ENCODE results near the gene SNAI1. TPM values are rescaled to one million over a fixed set of nuclear protein-coding genes. Genes with fewer than 3 reads are reported as not detected.
"Not testable (repeated sequence)": the region's sequence is repeated elsewhere in the genome, so short reads cannot be mapped to it uniquely, and the experiment has no call there.

SNAI1 gene
- total and polyA plus RNA-seq, 8 donors = 2.8 to 12.2 (median 8.5) TPM

GRCh38 chr20:49999329-49999728 is 16.5 kb downstream of the SNAI1 start:
- no peak for TF ChIP-seq CTCF (IDR thresholded peaks at IDR 0.05)
- Histone ChIP-seq H3K4me1 (peaks cover 0 to 43% of the 10 kb centered on the region in 2 donors), H3K36me3 (no peaks in the 10 kb centered on the region), H3K4me3 (no peak overlapping the region), H3K9me3 (no peaks in the 10 kb centered on the region), H3K27ac (no peak overlapping the region), H3K27me3 (no peaks in the 10 kb centered on the region)
- intact Hi-C loops (cut with DNase I) = no loop called here
- DNase-seq (no peak), ATAC-seq (no peak)

- intact Hi-C loops (cut with DNase I); ATAC-seq; DNase-seq: not testable (repeated sequence)
These were observed 17.9 kb downstream of the SNAI1 start for GRCh38 chr20:50000548-50001222.

GRCh38 chr20:50001784-50002311 is 19.1 kb downstream of the SNAI1 start:
- H3K9me3 ChIP-seq = no peaks in the 10 kb centered on the region
- intact Hi-C loops (cut with DNase I) = no loop called here
- H3K27me3 ChIP-seq = no peaks in the 10 kb centered on the region

More at GRCh38 chr20:50000548-50001222, 17.9 kb downstream of the SNAI1 start:
- H3K4me1 ChIP-seq = peaks cover 0 to 56% of the 10 kb centered on the region in 2 donors
- not testable (repeated sequence) for H3K36me3 ChIP-seq, H3K9me3 ChIP-seq, H3K27ac ChIP-seq, H3K27me3 ChIP-seq, H3K4me3 ChIP-seq

GRCh38 chr20:50003253-50003656 is 20.5 kb downstream of the SNAI1 start:
- Histone ChIP-seq H3K4me3 (no peak overlapping the region), H3K9me3 (no peaks in the 10 kb centered on the region), H3K36me3 (no peaks in the 10 kb centered on the region), H3K27me3 (no peaks in the 10 kb centered on the region), H3K4me1 (peaks cover 0 to 64% of the 10 kb centered on the region in 2 donors), H3K27ac (no peak overlapping the region)
- TF ChIP-seq CTCF (IDR thresholded peaks at IDR 0.05) = no peak
- ATAC-seq (peak; percentile 66), DNase-seq (no peak)
- intact Hi-C loops (cut with DNase I) = no loop called here

More at GRCh38 chr20:50001784-50002311, 19.1 kb downstream of the SNAI1 start:
- no peak for DNase-seq
- ATAC-seq = no peak
- Histone ChIP-seq H3K4me3 (no peak overlapping the region), H3K36me3 (no peaks in the 10 kb centered on the region), H3K4me1 (peaks cover 0 to 64% of the 10 kb centered on the region in 2 donors), H3K27ac (no peak overlapping the region)
- no peak for TF ChIP-seq CTCF (IDR thresholded peaks at IDR 0.05)

- intact Hi-C loops (cut with DNase I) = no loop called here
These were observed 21.4 kb downstream of the SNAI1 start for GRCh38 chr20:50004229-50004628.

More at GRCh38 chr20:50004229-50004628, 21.4 kb downstream of the SNAI1 start:
- Histone ChIP-seq H3K27me3 (peaks cover 0 to 5% of the 10 kb centered on the region in 2 donors), H3K4me1 (peaks cover 0 to 62% of the 10 kb centered on the region in 2 donors), H3K9me3 (no peaks in the 10 kb centered on the region), H3K27ac (no peak overlapping the region), H3K36me3 (no peaks in the 10 kb centered on the region), H3K4me3 (no peak overlapping the region)
- ATAC-seq (no peak), DNase-seq (no peak)
- no peak for TF ChIP-seq CTCF (IDR thresholded peaks at IDR 0.05)

Data from left lung (tissue), 10 donors.